Karpas-422 (cell line): Measurements from ENCODE around the gene PHF20. TPM values are rescaled to one million over a fixed set of nuclear protein-coding genes. Genes with fewer than 3 reads are reported as not detected.
"Not testable (repeated sequence)": the region's sequence is repeated elsewhere in the genome, so short reads cannot be mapped to it uniquely, and the experiment has no call there.

Source experiments
- DNase-seq: peaks from one replicate; pipeline ENCODE4 v3.0.0-alpha.2; 2015
- H2AFZ ChIP-seq: fragments of 200-600 bp; sonication (generic); 2 replicates; pipeline ENCODE4 v1.6.1; 2014; ENCODE audit warnings: antibody characterized with exemption, low read length, mixed read lengths
- H3K27ac ChIP-seq: fragments of 200-600 bp; sonication (generic); 2 replicates; pipeline ENCODE4 v1.5.1; 2014; ENCODE audit warnings: mild to moderate bottlenecking, low read length, moderate library complexity
- H3K27me3 ChIP-seq: fragments of 200-600 bp; sonication (generic); 2 replicates; pipeline ENCODE4 v1.6.1; 2014; ENCODE audit warnings: low read length, mixed read lengths
- H3K36me3 ChIP-seq: fragments of 200-600 bp; sonication (generic); 2 replicates; pipeline ENCODE4 v1.6.1; 2014; ENCODE audit warnings: low read length, mixed read lengths; ENCODE audit not compliant: insufficient read depth
- H3K4me1 ChIP-seq: fragments of 200-600 bp; sonication (generic); 2 replicates; pipeline ENCODE4 v1.6.1; 2014; ENCODE audit warnings: mild to moderate bottlenecking, low read length, mixed read lengths
- H3K4me2 ChIP-seq: fragments of 200-600 bp; sonication (generic); 2 replicates; pipeline ENCODE4 v1.6.1; 2014; ENCODE audit warnings: low read length, low read depth, mild to moderate bottlenecking; ENCODE audit not compliant: poor library complexity, severe bottlenecking
- H3K4me3 ChIP-seq: fragments of 200-600 bp; sonication (generic); 2 replicates; pipeline ENCODE4 v1.5.1; 2014; ENCODE audit warnings: mild to moderate bottlenecking, antibody characterized with exemption, low read length, mixed read lengths
- H3K79me2 ChIP-seq: fragments of 200-600 bp; sonication (generic); 2 replicates; pipeline ENCODE4 v1.6.1; 2014; ENCODE audit warnings: mild to moderate bottlenecking, low read length, mixed read lengths
- H3K9ac ChIP-seq: fragments of 200-600 bp; sonication (generic); 2 replicates; pipeline ENCODE4 v1.6.0; 2014; ENCODE audit warnings: low read length
- H3K9me2 ChIP-seq: fragments of 200-600 bp; sonication (generic), shearing (Covaris generic); replicated peaks from 2 replicates; pipeline ENCODE4 v1.6.0; 2014; ENCODE audit warnings: mild to moderate bottlenecking, low read length, moderate library complexity; ENCODE audit not compliant: insufficient read depth
- H3K9me3 ChIP-seq: fragments of 300-700, 200-600 bp; sonication (generic); 2 replicates; pipeline ENCODE4 v1.6.1; 2014; ENCODE audit warnings: low read length, mixed read lengths
- H4K20me1 ChIP-seq: fragments of 200-600 bp; sonication (generic); 2 replicates; pipeline ENCODE4 v1.6.1; 2014; ENCODE audit warnings: mild to moderate bottlenecking, antibody characterized with exemption, low read length, low read depth; ENCODE audit not compliant: insufficient read depth
- total RNA-seq: library from RNA; depleted of rRNA; stranded (reverse); fragments of >200 nt; shearing (Covaris generic); gene quantifications from 2 replicates; pipeline ENCODE4 v1.2.3, GENCODE V29; 2014; ENCODE audit warnings: low replicate concordance

PHF20 gene
- total RNA-seq, 1 experiment from 2014 or later = 27.8 TPM

DNA sequence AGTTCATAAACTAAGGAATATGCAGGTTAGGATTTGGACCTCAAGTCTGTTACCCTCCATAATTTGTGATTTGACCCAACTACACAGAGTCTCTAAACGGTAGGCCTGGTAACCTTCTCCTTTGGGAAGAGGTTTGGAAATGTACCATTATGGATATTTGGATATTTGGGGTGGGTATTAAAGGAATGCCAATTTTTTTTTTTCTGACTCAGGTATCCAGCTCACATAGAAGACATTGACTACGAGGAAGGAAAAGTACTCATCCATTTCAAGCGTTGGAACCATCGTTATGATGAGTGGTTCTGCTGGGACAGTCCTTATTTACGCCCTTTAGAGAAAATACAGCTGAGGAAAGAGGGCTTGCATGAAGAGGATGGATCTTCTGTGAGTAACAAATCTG, 70.5 kb downstream of the PHF20 start:
- DNase-seq = no peak
- Histone ChIP-seq H3K9me2 (no peaks in the 10 kb centered on the region), H3K36me3 (peaks cover 29% of the 10 kb centered on the region), H3K27me3 (no peaks in the 10 kb centered on the region), H3K79me2 (peaks cover 38% of the 10 kb centered on the region), H2AFZ (no peak overlapping the region), H3K4me1 (no peaks in the 10 kb centered on the region), H3K4me2 (no peak overlapping the region), H3K4me3 (no peak overlapping the region), H3K9ac (no peak overlapping the region), H3K27ac (no peak overlapping the region), H3K9me3 (no peaks in the 10 kb centered on the region), H4K20me1 (no peaks in the 10 kb centered on the region)

DNA sequence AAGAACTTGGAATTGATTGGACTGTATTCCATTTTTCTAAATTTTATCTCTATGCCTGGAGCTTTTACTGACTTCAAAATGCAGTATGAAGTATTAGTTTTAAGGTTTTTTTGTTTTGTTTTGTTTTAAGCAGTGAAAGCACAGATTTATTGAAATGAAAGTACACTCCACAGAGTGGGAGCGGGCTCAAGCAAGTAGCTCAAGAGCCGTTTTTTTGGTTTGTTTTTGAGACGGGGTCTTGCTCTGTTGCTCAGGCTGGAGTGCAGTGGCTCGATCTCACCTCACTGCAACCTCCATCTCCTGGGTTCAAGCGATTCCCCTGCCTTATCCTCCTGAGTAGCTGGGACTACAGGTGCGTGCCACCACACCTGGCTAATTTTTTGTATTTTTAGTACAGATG, 72.1 kb downstream of the PHF20 start:
- not testable (repeated sequence) for H3K9me2 ChIP-seq, H3K27me3 ChIP-seq, H4K20me1 ChIP-seq, H3K27ac ChIP-seq, H3K9me3 ChIP-seq, H3K4me3 ChIP-seq, H2AFZ ChIP-seq, H3K4me2 ChIP-seq, H3K9ac ChIP-seq, DNase-seq, H3K4me1 ChIP-seq
- Histone ChIP-seq H3K36me3 (peaks cover 29% of the 10 kb centered on the region), H3K79me2 (peaks cover 35% of the 10 kb centered on the region)

DNA sequence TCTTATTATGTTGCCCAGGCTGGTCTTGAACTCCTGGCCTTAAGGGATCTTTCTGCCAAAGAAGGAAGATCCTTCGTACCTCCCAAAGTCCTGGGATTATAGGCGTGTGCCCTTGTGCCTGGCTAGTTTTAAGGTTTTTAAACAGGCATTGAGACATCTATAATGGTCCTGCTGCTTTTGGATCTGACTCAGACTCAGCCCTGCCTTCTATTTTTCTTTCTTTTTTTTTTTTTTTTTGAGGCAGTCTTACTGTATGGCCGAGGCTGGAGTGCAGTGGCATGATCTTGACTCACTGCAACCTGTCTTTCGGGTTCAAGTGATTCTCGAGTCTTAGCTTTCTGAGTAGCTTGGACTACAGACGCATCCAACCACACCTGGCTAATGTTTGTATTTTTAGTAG, 73.7 kb downstream of the PHF20 start:
- Histone ChIP-seq H3K36me3 (peaks cover 27% of the 10 kb centered on the region), H3K4me1 (no peaks in the 10 kb centered on the region; the same call in 1 of the 2 replicates), H3K9me2 (no peaks in the 10 kb centered on the region), H3K27ac (no peak overlapping the region), H3K9me3 (no peaks in the 10 kb centered on the region), H2AFZ (no peak overlapping the region), H3K9ac (no peak overlapping the region), H3K79me2 (peaks cover 25% of the 10 kb centered on the region), H3K4me2 (no peak overlapping the region), H4K20me1 (no peaks in the 10 kb centered on the region), H3K27me3 (no peaks in the 10 kb centered on the region), H3K4me3 (no peak overlapping the region)
- DNase-seq = no peak

DNA sequence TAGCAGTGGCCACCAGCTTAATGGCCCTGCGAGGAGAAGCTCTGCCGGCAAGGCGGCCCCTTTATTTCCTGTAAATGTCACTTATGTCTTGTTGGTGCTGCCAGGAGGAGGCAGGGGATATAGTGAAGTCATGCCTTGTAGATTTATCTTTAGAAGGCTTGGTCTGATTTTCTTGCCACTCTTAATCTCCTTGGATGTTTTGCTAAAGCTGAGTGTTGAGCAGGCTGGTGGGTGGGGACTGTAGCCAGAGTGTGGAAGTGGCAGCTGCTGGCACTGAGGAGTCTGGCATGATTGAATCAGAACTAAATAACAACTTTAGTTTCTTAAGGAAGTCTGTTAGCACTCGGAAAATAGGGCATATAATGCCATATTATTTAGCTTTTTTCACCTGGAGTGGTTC, 77.9 kb downstream of the PHF20 start:
- Histone ChIP-seq H3K79me2 (peaks cover 15% of the 10 kb centered on the region), H3K27ac (no peak overlapping the region), H3K4me2 (no peak overlapping the region), H2AFZ (no peak overlapping the region), H4K20me1 (no peaks in the 10 kb centered on the region), H3K27me3 (no peaks in the 10 kb centered on the region), H3K9me3 (no peaks in the 10 kb centered on the region), H3K9ac (no peak overlapping the region), H3K4me1 (no peaks in the 10 kb centered on the region; the same call in 1 of the 2 replicates), H3K9me2 (no peaks in the 10 kb centered on the region), H3K36me3 (peaks cover 11% of the 10 kb centered on the region), H3K4me3 (no peak overlapping the region)
- no peak for DNase-seq

DNA sequence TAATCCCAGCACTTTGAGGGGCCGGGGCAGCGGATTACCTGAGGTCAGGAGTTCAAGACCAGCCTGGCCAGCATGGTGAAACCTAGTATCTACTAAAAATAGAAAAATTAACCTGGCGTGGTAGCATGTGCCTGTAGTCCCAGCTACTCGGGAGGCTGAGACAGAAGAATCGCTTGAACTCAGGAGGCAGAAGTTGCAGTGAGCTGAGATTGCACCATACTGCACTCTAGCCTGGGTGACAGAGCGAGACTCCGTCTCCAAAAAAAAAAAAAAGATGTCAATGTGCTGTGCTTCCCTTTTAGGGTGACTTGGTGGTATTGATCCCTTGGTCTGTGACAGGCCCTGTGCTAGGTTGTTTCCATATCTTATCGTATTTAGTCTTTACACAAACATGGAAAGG, 79.8 kb downstream of the PHF20 start:
- H3K9me2 ChIP-seq, H3K4me1 ChIP-seq, H2AFZ ChIP-seq, DNase-seq, H3K9me3 ChIP-seq, H3K27ac ChIP-seq, H3K27me3 ChIP-seq, H3K9ac ChIP-seq, H3K4me3 ChIP-seq, H3K4me2 ChIP-seq, H4K20me1 ChIP-seq, H3K36me3 ChIP-seq: not testable (repeated sequence)
- H3K79me2 ChIP-seq = peaks cover 27% of the 10 kb centered on the region

DNA sequence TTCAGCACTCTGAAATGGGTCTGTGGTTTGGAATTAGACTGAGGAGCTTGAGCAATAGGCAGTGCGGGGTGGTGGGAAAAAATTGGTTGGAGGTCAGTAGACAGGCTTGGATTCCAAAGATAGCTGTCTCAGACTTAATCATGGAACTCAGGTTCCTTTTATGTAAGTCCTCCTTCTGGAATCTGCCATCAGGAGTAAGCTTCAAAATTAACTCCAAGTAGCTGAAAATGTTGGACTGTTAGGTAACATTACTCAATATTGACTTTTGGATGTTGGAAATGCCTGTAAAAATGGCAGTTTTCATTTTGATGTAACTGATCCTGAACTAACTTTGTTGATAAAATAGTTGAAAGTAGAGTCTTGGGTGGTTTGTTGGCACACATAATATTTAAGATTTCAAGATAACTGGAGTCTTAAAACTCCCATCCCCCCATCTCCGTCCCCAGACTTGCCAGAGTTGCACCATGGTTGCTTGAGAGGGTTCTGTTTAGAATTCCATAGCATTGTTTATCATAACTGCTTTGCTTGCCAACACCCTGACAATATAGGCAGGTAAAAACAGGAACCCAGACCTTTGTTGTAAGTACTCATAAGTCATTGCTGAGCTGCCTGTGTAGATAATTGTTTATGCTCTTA, 83.0 kb downstream of the PHF20 start:
- peaks cover 4% of the 10 kb centered on the region for H3K36me3 ChIP-seq
- peaks cover 24% of the 10 kb centered on the region for H3K79me2 ChIP-seq
- no peaks in the 10 kb centered on the region for H3K9me3 ChIP-seq
- no peaks in the 10 kb centered on the region for H3K27me3 ChIP-seq
- no peaks in the 10 kb centered on the region for H4K20me1 ChIP-seq
- no peaks in the 10 kb centered on the region for H3K4me1 ChIP-seq
- H3K4me2 ChIP-seq = no peak overlapping the region
- no peak overlapping the region for H3K27ac ChIP-seq
- no peaks in the 10 kb centered on the region for H3K9me2 ChIP-seq
- no peak overlapping the region for H3K4me3 ChIP-seq
- DNase-seq = no peak
- no peak overlapping the region for H3K9ac ChIP-seq
- no peak overlapping the region for H2AFZ ChIP-seq

DNA sequence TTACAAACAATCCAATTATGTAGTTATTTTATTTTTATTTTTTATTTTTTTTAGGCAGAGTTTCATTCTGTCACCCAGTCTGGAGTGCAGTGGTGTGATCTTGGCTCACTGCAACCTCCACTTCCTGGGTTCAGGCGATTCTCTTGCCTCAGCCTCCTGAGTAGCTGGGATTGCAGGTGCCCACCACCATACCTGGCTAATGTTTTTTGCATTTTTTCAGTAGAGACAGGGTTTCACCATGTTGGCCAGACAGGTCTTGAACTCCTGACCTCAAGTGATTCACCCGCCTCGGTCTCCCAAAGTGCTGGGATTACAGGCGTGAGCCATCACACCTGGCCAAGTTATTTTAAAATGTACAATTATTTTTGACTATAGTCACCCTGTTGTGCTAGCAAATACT, 83.8 kb downstream of the PHF20 start:
- H3K36me3 ChIP-seq, DNase-seq: not testable (repeated sequence)

DNA sequence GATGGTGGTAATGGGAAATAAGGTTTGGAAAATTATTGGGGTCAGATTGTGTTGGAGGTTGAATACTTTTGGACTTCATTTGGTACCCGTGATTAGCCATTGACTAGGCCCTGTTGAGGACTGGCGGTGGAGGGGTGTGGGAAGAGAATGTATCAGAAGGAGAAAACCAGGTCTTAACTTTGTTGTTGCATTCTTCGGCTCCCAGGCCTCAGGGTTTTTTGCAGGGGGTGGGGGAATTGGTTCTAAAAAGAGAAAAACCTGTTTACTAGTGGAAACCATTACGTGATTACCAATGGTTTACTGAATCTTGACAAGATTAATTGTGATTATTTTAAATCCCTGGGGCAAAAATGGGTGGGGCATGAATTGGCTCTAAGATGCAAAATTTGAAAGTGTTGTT, 85.1 kb downstream of the PHF20 start:
- no peak for DNase-seq
- Histone ChIP-seq H3K27me3 (no peaks in the 10 kb centered on the region), H3K9me2 (no peaks in the 10 kb centered on the region), H3K9ac (no peak overlapping the region), H3K27ac (no peak overlapping the region), H4K20me1 (no peaks in the 10 kb centered on the region), H3K4me1 (no peaks in the 10 kb centered on the region), H2AFZ (no peak overlapping the region), H3K4me3 (no peak overlapping the region), H3K79me2 (peaks cover 24% of the 10 kb centered on the region), H3K36me3 (peaks cover 4% of the 10 kb centered on the region), H3K4me2 (no peak overlapping the region), H3K9me3 (no peaks in the 10 kb centered on the region)

More for the DNA sequence above, 83.8 kb downstream of the PHF20 start:
- H4K20me1 ChIP-seq, H3K4me3 ChIP-seq, H3K27ac ChIP-seq, H2AFZ ChIP-seq, H3K4me2 ChIP-seq, H3K9ac ChIP-seq, H3K27me3 ChIP-seq, H3K4me1 ChIP-seq, H3K9me3 ChIP-seq, H3K9me2 ChIP-seq: not testable (repeated sequence)
- H3K79me2 ChIP-seq = peaks cover 24% of the 10 kb centered on the region
